ENCODE results near the gene TAS2R46.
"Not testable (repeated sequence)": the region's sequence is repeated elsewhere in the genome, so short reads cannot be mapped to it uniquely, and the experiment has no call there.

The TAS2R46 gene

GRCh38 chr12:11067514-11067913, 5.4 kb upstream of the TAS2R46 start:
- peak; percentile 47 for DNase-seq (ENCODE audit: low read depth)
- no peak for TF ChIP-seq CTCF (conservative IDR thresholded peaks at IDR 0.05; ENCODE audit: low read depth, low read length)
- H3K4me3 ChIP-seq (ENCODE audit: low read depth, low read length), result no peak overlapping the region

GRCh38 chr12:11059784-11060183, 2.3 kb downstream of the TAS2R46 start:
- peak; percentile 53 for DNase-seq (ENCODE audit: low read depth)
- TF ChIP-seq CTCF (conservative IDR thresholded peaks at IDR 0.05; ENCODE audit: low read depth, low read length), result no peak

GRCh38 chr12:11059041-11059440, 3.1 kb downstream of the TAS2R46 start:
- DNase-seq (ENCODE audit: low read depth), result no peak
- no peak overlapping the region for H3K4me3 ChIP-seq (ENCODE audit: low read depth, low read length)
- no peak for TF ChIP-seq CTCF (conservative IDR thresholded peaks at IDR 0.05; ENCODE audit: low read depth, low read length)

More at GRCh38 chr12:11059784-11060183, 2.3 kb downstream of the TAS2R46 start:
- no peak overlapping the region for H3K4me3 ChIP-seq (ENCODE audit: low read depth, low read length)

GRCh38 chr12:11055306-11055705, 6.8 kb downstream of the TAS2R46 start:
- no peak for TF ChIP-seq CTCF (conservative IDR thresholded peaks at IDR 0.05; ENCODE audit: low read depth, low read length)
- H3K4me3 ChIP-seq (ENCODE audit: low read depth, low read length), result no peak overlapping the region
- no peak for DNase-seq (ENCODE audit: low read depth)

GRCh38 chr12:11049806-11050531, 12.1 kb downstream of the TAS2R46 start:
- DNase-seq (ENCODE audit: low read depth); H3K4me3 ChIP-seq (ENCODE audit: low read depth, low read length): not testable (repeated sequence)

GRCh38 chr12:11041366-11041765, 20.7 kb downstream of the TAS2R46 start:
- not testable (repeated sequence) for H3K4me3 ChIP-seq (ENCODE audit: low read depth, low read length); DNase-seq (ENCODE audit: low read depth)

GRCh38 chr12:11040162-11040561, 21.9 kb downstream of the TAS2R46 start:
- no peak for TF ChIP-seq CTCF (conservative IDR thresholded peaks at IDR 0.05; ENCODE audit: low read depth, low read length)
- DNase-seq (ENCODE audit: low read depth), result no peak

GRCh38 chr12:11039171-11039570, 22.9 kb downstream of the TAS2R46 start:
- TF ChIP-seq CTCF (conservative IDR thresholded peaks at IDR 0.05; ENCODE audit: low read depth, low read length), result no peak
- no peak overlapping the region for H3K4me3 ChIP-seq (ENCODE audit: low read depth, low read length)
- no peak for DNase-seq (ENCODE audit: low read depth)

More at GRCh38 chr12:11040162-11040561, 21.9 kb downstream of the TAS2R46 start:
- H3K4me3 ChIP-seq (ENCODE audit: low read depth, low read length), result no peak overlapping the region

GRCh38 chr12:11033959-11034358, 28.1 kb downstream of the TAS2R46 start:
- DNase-seq (ENCODE audit: low read depth); H3K4me3 ChIP-seq (ENCODE audit: low read depth, low read length): not testable (repeated sequence)
